ENCODE results near the gene NEDD4.

DNA sequence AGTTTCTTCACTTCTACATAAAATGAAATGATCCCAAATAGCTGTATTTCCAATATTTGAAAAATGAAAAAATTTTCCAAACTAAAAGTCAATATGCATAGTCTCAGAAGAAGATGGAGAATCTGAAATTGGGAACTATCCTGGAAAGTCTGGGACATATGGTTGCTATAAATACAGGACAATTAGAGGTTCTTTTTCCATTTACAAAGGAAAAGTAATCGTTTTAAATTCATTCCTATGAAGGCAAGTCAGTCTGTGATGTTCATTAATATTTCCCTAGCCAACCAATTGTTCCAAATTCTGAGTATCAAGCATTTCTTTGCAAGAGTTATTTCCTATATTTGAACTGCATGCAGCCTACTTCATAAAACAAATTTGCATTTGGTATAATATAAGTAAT lies 102.2 kb downstream of the NEDD4 start:
- TF ChIP-seq, protein P1, sequence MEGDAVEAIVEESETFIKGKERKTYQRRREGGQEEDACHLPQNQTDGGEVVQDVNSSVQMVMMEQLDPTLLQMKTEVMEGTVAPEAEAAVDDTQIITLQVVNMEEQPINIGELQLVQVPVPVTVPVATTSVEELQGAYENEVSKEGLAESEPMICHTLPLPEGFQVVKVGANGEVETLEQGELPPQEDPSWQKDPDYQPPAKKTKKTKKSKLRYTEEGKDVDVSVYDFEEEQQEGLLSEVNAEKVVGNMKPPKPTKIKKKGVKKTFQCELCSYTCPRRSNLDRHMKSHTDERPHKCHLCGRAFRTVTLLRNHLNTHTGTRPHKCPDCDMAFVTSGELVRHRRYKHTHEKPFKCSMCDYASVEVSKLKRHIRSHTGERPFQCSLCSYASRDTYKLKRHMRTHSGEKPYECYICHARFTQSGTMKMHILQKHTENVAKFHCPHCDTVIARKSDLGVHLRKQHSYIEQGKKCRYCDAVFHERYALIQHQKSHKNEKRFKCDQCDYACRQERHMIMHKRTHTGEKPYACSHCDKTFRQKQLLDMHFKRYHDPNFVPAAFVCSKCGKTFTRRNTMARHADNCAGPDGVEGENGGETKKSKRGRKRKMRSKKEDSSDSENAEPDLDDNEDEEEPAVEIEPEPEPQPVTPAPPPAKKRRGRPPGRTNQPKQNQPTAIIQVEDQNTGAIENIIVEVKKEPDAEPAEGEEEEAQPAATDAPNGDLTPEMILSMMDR (IDR thresholded peaks at IDR 0.05) = no peak
- no peak for TF ChIP-seq POLR2A (IDR thresholded peaks at IDR 0.05)
